DMS53 (cell line): ENCODE measurements around the gene C11orf21.

Experiments used
- DNase-seq: peaks from one replicate; lab custom pipeline; 2025; lab: John Stamatoyannopoulos, UW

Gene C11orf21

DNA sequence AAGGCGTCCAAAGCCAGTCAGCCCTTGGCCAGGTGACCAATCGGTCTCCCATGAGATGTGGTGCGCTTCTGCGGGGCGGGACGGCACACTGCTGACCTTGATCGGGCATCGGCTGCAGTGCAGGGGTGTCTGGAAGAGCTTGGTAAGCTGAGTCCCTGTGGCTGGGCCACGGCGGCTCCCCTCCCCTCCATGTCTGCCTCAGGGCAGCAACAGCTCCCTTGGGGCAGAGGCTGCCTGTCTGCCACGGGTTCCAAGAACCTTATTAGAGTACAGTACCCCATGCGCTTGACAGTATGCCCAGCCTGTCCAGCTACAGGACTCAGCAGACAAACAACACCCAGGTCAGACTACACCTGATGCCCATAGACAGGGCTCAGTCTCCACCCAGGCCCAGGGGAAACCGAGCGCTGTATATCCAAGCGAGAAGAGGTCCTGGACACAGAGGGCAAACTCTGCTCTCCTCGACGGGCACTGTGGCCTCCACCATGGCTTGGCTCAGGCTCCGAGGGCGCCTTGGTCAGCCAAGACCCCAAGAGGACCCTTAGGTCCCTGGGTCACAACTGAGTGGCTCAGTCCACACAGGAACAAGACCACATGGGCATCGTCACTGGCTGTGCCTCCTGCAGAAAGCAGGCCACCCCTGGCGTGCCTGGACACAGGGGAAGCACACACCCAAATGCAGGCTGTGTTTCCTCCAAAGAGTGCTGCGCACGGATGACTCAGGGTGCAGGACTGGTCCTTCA lies 19.0 kb upstream of the C11orf21 start:
- DNase-seq, result no peak

DNA sequence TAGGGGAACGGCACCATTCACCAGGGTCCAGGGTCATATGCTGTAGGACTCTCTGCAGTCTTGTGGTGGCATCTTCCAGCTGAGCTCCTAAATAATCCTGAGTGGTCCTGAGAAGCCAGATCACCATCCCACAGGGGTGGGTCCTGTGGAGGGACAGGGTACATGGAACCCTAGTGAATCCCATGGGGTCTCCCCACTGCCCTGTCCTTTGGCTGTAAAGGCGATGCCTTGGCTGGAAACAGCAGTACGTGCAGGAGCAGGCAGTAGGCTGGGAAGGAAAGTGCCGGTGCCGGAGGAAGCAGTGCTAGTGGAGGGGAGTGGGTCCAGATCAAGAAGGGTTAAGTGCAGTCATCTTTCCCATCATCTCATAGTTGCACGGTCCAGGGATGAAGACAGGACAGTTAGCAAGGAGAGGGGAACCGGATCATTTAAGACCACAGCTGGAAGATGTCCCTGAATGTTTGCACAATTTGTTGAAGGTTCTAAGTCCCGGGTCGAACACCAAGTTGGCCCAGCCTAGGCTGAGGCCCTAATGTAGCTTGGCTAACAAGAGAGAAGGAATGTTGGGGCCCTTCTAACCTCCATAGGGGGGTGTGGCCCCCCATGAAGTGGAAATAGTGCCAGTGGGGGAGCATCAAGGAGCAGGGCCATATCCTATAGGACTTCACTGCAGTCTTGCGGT lies 18.2 kb upstream of the C11orf21 start:
- no peak for DNase-seq

DNA sequence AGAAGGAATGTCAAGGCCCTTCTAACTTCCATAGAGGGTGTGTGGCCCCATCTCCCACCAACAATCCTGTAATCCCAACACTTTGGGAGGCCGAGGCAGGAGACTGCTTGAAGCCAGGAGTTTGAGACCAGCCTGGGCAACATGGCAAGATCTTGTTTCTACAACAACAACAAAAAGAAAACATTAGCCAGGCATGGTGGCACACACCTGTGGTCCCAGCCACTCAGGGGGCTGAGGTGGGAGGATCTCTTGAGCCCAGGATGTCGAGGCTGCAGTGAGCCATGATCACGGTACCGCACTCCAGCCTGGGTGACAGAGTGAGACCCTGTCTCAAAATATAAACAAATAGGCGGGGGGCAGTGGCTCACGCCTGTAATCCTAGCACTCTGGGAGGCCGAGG lies 17.0 kb upstream of the C11orf21 start:
- no peak for DNase-seq

DNA sequence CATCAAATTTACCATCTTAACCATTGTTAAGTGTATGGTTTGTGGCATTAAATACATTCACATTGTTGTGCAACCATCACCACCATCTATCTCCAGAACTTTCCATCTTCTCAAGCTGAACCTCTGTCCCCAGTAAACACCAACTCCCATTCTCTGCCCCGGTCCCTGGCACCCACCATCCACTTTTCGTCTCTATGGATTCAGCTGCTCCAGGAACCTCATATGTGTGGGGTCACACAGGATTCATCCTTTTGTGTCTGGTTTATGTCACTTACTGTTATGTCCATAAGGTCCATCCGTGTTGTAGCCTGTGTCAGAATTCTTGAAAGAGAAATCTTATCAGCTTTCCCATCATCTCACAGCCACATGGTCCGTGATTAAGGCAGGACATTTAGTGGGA lies 16.4 kb upstream of the C11orf21 start:
- DNase-seq, result no peak

DNA sequence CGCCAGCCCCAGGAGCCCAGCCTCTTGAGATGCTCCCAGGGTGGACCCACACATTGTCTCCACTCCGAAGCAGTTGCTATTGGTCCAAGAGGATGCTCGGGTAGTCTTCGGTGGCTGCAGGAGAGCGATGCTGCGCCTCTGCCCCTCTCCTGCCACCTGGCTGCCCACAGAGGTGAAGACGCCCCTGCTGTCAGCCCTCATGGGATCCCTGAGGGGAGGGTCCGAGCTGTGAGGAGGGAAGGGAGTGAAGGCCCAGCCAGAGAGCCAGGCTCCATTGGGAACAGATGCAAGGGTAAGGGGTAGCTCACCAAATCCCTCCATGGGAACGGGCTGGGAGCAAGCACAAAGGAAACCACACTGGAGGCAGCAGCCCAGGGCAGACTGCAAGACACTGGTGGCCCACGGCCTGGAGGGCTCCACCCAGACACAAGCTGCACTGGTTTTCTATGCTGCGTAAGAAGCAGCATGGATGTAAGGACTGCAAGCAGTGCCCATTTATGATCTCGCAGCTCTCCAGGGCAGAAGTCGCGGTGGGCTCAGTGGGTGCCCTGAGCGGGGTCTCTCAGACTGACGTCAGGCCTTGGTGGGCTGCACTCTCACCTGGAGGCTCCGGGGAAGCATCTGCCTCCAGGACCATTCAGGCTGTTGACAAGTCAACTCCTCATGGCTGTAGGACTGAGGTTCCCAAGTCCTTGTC lies 15.8 kb upstream of the C11orf21 start:
- DNase-seq, result no peak

DNA sequence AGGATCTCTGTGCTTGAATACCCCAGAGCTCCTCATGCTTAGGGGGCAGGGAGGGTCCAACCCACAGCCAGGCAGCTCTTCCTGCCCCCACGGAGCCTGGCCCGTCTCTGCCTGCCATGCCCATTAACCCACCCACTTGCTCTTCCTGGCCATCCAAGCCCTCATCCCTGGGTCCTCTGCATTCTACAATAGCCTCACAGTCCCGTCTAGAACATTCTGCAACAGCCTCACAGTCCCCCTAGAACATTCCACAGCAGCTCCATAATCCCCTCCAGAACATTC lies 15.2 kb upstream of the C11orf21 start:
- no peak for DNase-seq

DNA sequence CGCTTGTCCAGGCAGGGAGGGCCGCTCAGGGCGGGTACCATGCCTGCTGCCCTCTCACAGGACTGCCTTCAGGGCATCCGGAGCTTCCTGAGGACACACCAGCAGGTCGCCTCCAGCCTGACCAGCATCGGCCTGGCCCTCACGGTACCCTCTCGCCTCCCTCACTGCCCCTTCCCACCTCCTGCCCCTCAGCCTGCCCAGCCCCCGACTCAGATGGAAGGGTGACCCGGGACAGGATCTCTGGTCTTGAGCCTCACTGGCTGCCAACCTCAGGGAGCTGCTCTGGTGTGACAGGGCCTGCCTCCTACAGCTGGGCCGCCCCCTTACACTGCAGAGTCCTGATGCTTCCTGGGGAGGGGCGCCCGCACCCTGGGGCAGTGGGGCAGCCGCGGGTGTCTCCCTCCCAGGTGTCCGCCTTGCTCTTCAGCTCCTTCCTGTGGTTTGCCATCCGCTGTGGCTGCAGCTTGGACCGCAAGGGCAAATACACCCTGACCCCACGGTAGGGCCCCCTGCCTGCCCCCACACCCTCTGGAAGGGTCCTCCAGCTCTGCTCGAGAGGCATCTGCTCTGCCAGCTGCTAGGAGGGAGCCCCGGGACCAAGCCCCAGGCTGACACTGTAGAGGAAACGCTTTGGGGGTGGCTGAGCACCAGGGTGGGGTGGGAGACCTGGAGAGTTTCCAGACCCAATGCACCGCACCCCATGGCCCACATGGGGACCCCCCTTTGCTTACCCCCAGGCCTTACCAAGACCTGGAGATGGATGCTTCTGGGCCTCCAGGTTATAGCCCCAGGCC lies 14.6 kb upstream of the C11orf21 start:
- DNase-seq, result no peak

DNA sequence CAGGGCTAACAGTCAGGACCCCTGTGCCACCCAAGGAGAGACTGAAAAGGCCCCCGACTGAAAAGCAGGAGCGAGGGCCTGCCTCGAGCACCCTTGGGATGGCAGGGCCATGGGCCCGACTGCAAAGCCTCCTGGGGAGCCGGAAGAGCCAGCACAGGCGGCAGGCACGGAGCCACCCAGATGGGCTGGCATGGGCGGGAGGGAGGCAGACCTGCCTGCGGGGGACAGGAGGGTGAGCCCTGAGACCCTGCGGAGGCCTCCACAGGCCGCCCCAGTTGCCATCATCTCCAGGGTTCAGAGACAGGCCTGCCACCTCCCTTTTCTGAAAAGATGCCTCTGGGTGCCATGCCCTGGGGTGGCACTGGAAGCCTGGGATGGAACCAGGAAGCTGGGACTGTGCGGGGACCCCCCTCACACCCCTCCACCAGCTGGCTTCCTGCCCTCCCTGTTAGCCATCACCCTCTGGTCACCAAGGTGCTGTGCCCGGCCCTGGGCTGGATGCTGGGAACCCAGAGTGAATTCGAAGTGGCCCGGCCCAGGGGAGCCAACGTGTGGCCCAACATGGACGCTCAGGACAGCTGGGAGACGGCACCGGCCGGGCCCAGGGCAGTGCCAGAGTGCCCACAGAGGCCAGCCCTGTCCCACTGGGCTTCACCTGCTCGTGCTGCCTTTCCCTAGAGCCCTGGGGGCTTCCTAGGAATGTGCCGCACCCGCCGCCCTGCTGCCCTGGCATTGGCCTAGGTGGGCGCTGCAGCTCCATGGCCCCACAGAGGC lies 13.9 kb upstream of the C11orf21 start:
- no peak for DNase-seq

DNA sequence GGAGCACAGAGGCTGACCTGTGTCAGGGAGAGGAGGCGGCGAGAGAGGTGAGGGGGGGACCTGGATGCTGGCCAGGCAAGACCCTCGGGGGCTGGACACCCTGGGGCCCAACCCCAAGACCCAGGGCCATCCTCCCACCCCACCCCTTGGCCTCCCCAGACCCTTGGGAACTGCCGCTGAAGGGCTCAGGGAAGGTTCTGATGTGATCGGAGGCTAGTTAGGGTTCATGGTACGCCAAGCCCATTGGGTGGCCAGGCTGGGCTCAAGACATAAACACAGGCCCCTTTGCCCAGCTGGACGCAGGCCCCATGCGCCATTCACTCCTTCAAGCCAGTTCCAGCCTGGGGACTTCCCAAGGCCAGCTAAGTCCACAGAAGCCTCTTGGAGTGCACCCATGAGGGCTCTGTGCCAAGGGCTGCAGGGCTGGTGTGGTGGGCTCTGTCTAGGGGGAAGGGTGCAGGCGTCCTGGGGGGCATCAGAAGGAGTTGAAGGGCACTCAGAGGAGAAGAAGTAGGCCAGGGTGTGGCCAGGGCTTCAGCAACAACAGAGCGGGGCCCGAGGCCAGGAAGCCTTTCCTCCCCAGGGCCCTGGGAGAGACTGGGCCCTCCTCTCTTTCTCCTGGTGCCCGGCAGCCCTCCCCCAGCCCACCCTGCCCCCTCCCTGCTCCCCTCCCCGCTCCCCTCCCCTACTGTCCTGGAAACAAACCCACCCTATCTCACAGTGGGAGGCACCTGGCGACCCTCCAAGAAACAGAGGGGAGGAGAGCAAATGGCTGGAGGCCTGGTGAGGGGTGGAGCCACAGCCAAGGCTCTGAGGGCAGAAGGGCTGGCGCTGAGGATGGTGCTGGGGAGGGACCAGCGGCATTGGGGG lies 13.0 kb upstream of the C11orf21 start:
- DNase-seq, result no peak

DNA sequence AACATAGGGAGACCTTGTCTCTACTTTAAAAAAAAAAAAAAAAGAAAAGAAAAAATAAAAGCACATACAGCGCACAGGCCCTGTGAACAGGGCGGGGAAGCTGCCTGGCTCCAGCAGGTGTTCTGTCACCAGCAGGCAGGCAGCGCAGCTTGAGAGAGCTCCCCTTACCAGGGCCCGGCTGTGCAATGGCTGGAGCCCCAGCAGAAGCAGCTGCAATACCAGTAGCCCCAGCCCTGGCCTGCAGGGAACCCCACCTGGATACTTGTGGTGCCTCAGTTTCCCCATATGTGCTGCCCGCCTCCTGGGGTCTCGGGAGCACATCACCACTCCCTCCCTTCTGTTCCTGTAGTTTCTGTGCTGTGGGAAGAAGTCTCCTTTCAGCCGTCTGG lies 12.4 kb upstream of the C11orf21 start:
- DNase-seq, result no peak

DNA sequence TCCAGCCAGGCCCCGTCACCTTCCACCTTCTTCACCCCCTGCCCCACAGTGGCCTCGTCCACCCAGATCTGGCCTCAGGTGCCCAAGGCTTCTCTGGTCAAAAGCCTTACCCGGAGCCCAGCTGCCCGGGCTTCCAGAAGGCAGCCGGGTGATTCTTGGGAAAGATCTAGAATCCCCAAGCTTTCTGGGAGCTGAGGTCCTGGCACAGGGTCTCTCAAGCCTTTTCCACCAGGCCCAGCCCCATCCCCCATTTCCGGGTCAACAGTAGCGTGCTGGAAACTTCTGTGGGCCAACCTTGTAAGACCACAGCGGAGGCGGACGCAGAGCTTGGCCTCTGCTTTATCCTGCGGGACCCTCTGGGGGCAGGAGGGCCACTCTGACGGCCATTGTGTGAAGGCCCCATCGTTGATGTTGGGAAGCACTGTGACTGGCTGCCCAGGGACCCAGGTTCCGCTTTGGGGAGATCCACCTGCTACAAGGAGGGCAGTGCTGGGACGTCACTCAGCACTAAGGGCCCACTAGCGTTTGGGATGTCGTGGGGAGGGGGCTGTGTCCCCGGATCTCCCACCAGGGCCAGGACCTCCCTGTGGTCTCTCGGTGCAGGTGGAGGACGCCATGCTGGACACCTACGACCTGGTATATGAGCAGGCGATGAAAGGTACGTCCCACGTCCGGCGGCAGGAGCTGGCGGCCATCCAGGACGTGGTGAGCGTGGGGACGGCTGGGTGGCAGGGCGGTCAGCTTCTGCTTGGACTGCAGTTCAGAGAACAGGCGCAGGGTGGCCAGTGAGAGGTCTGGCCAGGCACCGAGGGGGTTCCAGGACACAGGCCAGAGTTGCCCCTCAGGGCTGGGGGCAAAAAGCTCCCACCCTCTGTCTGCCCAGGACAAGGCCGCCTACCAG lies 11.6 kb upstream of the C11orf21 start:
- peak; percentile 63 for DNase-seq

DNA sequence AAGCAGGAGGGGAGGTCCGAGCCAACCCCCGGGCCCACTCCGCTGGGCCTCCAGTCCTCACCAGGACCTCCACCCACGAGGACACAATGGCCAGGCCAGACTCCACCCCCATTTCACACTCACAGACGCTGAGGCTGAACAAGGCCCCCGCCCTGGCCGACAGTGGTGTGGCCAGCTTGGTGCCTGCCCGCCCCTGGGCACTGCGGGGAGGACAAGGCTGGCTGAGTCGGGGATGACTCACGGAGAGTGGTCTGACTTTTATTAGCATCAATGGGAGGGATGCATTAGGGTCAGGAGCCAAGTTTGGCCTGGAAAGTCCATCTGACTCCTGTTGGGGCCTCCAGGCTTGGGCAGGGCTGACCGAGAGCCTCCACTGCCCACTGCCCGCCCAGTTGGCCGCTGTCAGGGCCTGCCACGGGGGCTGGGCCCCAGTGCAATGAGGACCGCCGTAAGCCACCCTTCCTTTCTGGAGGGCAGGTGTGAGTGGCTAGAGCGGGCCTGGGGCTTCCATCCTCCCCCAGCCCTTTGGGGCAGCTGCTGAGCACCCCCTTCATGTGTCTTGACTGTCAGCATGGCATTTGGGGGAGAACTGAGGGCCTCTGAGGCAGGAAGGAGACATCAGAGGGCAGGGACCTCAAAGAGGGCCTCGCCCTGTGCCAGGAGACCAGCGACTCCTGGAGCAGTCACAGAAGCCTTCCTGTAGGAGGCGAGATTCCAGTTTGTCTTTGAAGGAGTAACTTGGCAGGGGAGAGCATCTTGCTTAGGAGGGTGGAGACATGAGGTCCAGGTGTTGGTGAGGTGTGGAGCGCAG lies 10.7 kb upstream of the C11orf21 start:
- no peak for DNase-seq

DNA sequence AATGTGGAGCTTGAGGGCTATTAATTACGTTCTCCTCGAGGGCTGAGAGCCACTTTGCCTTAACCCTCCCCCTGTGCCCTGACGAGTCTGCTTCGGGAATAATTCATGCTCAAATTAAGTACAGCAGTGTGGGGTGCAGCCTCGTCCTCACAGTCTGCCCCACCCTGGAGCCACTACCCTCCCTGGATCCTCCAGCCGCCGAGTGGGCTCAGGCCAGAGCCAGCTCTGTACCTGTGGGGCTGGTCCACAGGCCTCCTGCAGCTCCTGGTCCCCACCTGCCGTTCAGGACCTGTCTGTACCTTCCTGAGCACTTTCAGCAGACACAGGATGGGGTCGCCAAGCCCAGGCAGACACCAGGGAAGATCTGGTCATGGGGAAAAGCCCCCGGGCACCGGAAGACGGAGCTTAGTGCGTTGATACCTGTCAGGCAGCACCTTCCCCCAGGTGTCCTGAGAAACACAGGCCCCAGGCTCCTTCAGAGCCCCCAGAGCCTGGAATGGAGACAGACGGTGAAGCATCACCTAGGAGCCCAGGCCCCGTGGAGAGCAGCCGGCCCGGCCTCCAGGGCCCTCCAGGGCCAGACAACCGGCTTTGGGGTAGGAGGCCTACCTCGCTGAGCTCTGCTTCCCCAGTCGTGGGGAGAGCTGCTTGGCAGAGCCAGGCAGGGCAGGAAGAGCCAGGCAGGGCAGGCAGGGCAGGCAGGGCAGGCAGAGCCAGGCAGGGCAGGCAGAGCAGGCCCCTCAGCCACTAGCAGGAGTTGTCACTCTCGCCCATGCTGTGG lies 9.8 kb upstream of the C11orf21 start:
- no peak for DNase-seq

DNA sequence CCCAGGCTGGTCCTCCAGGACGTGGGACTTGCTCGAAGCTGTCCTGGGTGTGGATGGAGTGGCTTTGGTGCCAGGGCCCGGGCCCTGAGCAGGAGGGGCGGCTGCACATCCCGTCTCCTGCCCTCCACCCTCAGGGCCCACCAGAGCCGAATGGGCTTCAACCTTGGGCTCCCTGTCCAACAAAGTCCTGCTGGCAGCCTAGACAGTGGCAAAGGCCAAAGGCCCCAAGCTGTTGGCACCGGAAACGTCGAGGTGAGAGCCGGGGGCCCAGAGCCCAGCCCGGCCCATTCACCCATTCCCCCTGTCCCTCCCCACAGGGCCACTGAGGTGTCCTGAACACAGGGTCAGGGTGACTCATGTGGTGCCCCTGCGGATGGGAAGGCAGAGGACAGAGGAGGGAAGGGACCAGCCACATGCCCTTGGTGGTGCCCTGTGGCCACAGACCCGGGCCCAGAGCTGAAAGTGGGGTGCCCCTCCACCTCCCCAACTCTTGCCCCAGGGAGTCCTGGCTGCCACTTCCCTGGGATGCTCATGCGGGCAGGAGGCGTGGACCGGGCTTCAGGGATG lies 9.2 kb upstream of the C11orf21 start:
- DNase-seq, result no peak

DNA sequence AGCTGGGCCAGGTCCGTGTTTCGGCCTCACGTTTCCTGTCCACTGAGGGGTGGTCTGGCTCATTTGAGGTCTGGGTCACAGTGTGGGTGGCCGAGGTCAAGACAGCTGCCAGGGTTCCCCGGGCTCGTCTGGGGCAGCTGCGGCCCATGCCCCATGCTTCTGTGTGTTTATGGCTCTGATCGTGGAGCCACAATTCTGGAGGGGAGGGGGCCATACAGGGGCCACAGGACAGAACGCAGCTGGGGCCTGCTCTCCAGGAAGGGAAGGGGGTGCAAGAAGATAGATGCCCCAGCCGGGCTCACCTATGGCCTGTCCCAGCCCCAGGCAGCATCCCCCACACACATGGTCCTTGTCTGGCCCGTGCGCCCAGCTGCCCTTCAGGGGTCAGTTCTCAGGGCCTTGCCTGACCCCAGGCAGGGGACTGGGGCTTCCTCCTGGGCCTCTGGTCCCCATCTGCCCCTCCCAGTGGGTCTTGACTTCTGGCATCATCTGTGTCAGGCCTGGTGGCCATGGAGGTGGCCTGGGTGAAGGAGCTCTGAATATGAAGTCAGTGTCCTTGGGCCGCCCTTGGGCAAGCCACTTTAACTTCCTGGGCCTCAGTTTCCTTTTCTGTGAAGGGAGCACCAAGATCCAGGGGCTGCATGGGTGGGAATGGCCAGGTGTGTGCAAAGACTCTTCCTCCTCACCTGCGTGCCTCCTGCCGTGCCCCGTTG lies 8.5 kb upstream of the C11orf21 start:
- DNase-seq, result no peak

DNA sequence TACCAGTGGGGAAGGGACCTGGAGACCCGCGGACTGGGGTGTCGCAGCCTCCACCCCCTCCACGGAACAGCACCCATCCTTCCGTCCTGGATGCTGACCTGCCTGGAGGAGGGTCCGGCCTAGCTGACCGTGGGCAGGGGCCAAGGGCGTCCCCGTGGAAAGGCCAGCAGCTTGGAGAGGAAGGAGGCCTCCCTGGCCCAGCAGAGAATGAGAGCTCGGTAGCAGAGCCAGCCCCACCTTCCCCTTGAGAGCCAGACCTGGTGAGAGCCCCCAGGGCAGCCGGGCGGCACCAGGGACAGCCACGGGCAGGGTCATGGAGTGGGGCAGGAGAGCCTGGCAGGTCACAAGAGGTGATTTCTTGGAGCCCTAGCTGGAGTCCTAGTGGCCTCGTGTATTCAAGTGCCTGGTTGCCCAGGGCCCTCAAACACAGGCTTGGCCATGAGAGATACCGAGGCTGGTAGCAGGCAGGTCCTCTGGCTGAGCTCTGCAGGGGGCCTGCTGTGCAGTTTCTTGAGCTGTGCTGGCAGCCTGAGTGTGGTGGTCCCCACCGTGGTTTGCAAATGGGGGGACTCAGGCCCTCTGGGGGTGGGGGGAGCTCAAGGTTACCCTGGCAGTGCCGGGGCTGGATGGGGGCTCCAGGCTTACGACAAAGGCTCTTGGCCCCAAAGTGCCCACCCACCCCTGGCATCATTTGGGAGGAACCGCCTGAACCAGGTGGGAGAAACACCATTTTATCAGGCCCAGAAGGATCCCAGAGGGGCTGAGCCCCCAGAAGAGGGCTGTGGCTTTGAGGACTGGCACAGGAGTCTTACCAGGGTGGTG lies 7.7 kb upstream of the C11orf21 start:
- DNase-seq, result no peak
